ENCODE results near the gene TEX12.

DNA sequence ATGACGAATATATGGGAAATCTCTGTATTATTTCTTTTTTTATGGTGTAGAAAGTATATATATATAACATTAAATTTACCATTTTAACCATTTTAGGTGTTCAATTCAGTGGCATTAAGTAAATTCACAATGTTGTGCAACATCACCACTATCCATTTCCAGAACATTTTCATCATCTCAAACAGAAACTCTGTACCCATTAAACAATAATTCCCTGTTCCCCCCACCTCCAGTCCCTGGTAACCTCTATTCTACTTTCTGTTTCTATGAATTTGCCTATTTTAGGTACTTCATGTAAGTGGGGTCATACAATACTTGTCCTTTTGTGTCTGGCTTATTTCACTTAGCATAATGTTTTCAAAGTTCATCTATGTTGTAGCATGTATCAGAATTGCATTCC lies 43.7 kb downstream of the TEX12 start:
- TF ChIP-seq, protein P1, sequence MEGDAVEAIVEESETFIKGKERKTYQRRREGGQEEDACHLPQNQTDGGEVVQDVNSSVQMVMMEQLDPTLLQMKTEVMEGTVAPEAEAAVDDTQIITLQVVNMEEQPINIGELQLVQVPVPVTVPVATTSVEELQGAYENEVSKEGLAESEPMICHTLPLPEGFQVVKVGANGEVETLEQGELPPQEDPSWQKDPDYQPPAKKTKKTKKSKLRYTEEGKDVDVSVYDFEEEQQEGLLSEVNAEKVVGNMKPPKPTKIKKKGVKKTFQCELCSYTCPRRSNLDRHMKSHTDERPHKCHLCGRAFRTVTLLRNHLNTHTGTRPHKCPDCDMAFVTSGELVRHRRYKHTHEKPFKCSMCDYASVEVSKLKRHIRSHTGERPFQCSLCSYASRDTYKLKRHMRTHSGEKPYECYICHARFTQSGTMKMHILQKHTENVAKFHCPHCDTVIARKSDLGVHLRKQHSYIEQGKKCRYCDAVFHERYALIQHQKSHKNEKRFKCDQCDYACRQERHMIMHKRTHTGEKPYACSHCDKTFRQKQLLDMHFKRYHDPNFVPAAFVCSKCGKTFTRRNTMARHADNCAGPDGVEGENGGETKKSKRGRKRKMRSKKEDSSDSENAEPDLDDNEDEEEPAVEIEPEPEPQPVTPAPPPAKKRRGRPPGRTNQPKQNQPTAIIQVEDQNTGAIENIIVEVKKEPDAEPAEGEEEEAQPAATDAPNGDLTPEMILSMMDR (IDR thresholded peaks at IDR 0.05; ENCODE audit: borderline replicate concordance, extremely low read depth, low read length, poor library complexity, severe bottlenecking) = no peak
- TF ChIP-seq EZH2 (IDR thresholded peaks at IDR 0.05; ENCODE audit: borderline replicate concordance, low read depth, low read length, severe bottlenecking) = no peak

Measured in DND-41 (cell line).